Upper lobe of left lung (tissue), 4 donors: ENCODE data around the gene ARHGEF26.

Experiments
- CTCF ChIP-seq, 6 experiments: fragments of 450-650 bp in 4 of 6; fragments of 200-600 bp in 2 of 6; sonication (generic) in 2 of 6; IDR thresholded peaks; one replicate each; pipeline ENCODE4 v1.5.1; 2016 to 2019; ENCODE audit warnings: antibody characterized with exemption in 6 of 6
- POLR2A ChIP-seq, 4 donors: fragments of 450-650 bp; IDR thresholded peaks; one replicate each; pipeline ENCODE4 v1.5.1; 2016 to 2017; ENCODE audit warnings: antibody characterized with exemption in 4 of 4, mild to moderate bottlenecking in 2 of 4
- POLR2AphosphoS5 ChIP-seq, 2 donors: sonication (generic); formaldehyde crosslinking; IDR thresholded peaks; one replicate each; pipeline ENCODE4 v1.5.1; 2017; ENCODE audit warnings: antibody characterized with exemption in 2 of 2

GRCh38 chr3:154182322-154182922, 61.2 kb downstream of the ARHGEF26 start:
- TF ChIP-seq POLR2A (IDR thresholded peaks at IDR 0.05) (no peak), CTCF (IDR thresholded peaks at IDR 0.05) (no peak), POLR2AphosphoS5 (IDR thresholded peaks at IDR 0.05) (no peak)
